PC-9 (cell line): Measurements from ENCODE around the gene EXOSC6. TPM values are rescaled to one million over a fixed set of nuclear protein-coding genes. Genes with fewer than 3 reads are reported as not detected.
"Not testable (repeated sequence)": the region's sequence is repeated elsewhere in the genome, so short reads cannot be mapped to it uniquely, and the experiment has no call there.

ENCODE experiments used
- BruUV-seq: library from RNA; stranded (reverse); fragments of 400-500 nt; replicated peaks from 2 replicates; lab custom pipeline; 2021; lab: Mats Ljungman, UMichigan
- CTCF ChIA-PET: fragments of 300-600 bp; sonication (Branson Sonifier 250); formaldehyde crosslinking; loops from one replicate; lab custom pipeline; 2022; ENCODE audit warnings: antibody characterized with exemption; lab: Charles Lee
- POLR2A ChIA-PET: fragments of 300-600 bp; sonication (Branson Sonifier 250); formaldehyde crosslinking; loops from one replicate; lab custom pipeline; 2022; ENCODE audit warnings: antibody characterized with exemption; ENCODE audit not compliant: unreplicated experiment; lab: Charles Lee
- DNase-seq, 2 experiments: peaks; one replicate each; pipeline versions ENCODE4 v3.0.0 to v3.0.0-alpha.2; 2015 to 2022; ENCODE audit warnings: mixed read lengths in 1 of 2
- H2AFZ ChIP-seq: fragments of 200-600 bp; sonication (generic); 2 replicates; pipeline ENCODE4 v1.8.1; 2017; ENCODE audit warnings: antibody characterized with exemption
- H3F3A ChIP-seq: fragments of 200-600 bp; sonication (generic); 2 replicates; pipeline ENCODE4 v1.8.1; 2017; ENCODE audit warnings: antibody characterized with exemption, mild to moderate bottlenecking, low read depth; ENCODE audit not compliant: insufficient read depth
- H3K27ac ChIP-seq: fragments of 200-600 bp; sonication (generic); 2 replicates; pipeline ENCODE4 v1.6.1; 2016; ENCODE audit warnings: mixed run types
- H3K27me3 ChIP-seq: fragments of 200-600 bp; sonication (generic); 2 replicates; pipeline ENCODE4 v1.6.1; 2016; ENCODE audit warnings: low read depth, mixed run types; ENCODE audit not compliant: insufficient read depth
- H3K36me3 ChIP-seq: fragments of 200-600 bp; sonication (generic); 2 replicates; pipeline ENCODE4 v1.6.1; 2016; ENCODE audit warnings: low read depth, mixed run types
- H3K4me1 ChIP-seq: fragments of 200-600 bp; sonication (generic); replicated peaks from 2 replicates; pipeline ENCODE4 v1.6.1; 2016; ENCODE audit warnings: mixed run types; ENCODE audit not compliant: insufficient read depth
- H3K4me2 ChIP-seq: fragments of 200-600 bp; sonication (generic); 2 replicates; pipeline ENCODE4 v1.6.1; 2017; ENCODE audit warnings: mixed run types
- H3K4me3 ChIP-seq: fragments of 200-600 bp; sonication (generic); 2 replicates; pipeline ENCODE4 v1.6.1; 2016; ENCODE audit warnings: mixed run types
- H3K79me2 ChIP-seq: fragments of 200-600 bp; sonication (generic); 2 replicates; pipeline ENCODE4 v1.6.1; 2017; ENCODE audit warnings: low read depth, mixed run types
- H3K9me2 ChIP-seq: fragments of 200-600 bp; sonication (generic); 2 replicates; pipeline ENCODE4 v1.8.1; 2017; ENCODE audit warnings: mild to moderate bottlenecking; ENCODE audit not compliant: insufficient read depth
- H3K9me3 ChIP-seq: fragments of 200-600 bp; sonication (generic); 2 replicates; pipeline ENCODE4 v1.8.1; 2016; ENCODE audit warnings: low read depth; ENCODE audit not compliant: insufficient read depth
- H4K20me1 ChIP-seq: fragments of 200-600 bp; sonication (generic); 2 replicates; pipeline ENCODE4 v1.8.1; 2017; ENCODE audit not compliant: insufficient read depth
- intact Hi-C: fragments of 100-400 bp; cut with micrococcal nuclease; formaldehyde crosslinking; loops from one replicate; pipeline ENCODE4 v1.10.0; 2022; ENCODE audit not compliant: unreplicated experiment
- total RNA-seq: library from RNA; stranded (reverse); gene quantifications from 2 replicates; pipeline ENCODE4 v1.2.3, GENCODE V29; 2021

The EXOSC6 gene
- total RNA-seq, 1 experiment from 2014 or later, result 16.5 TPM

DNA sequence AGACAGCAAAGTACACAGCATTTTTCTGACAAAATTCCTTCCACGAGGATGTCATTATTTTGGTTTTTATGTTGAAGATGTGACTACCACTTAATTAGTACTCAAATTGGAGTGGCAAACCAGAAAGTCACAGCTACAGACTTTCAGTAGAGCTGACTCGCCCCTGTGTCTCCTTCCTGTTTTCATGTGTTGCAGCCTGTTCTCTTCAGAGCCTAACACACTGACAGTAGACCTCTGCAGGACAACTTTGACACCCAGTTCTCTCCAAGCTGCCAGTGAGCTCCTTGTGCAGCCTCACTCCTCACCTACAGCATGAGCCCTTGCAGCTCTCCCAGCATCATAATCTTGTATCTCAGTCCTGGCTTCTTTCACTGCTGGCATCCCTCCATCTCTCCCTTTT lies 29.2 kb downstream of the EXOSC6 start:
- H3K36me3 ChIP-seq, H2AFZ ChIP-seq, H3K27ac ChIP-seq, H3F3A ChIP-seq, H3K4me1 ChIP-seq, H3K4me2 ChIP-seq, POLR2A ChIA-PET, H3K79me2 ChIP-seq, H3K9me3 ChIP-seq, CTCF ChIA-PET, H3K4me3 ChIP-seq, H3K9me2 ChIP-seq, DNase-seq, H4K20me1 ChIP-seq, BruUV-seq, intact Hi-C loops, H3K27me3 ChIP-seq: not testable (repeated sequence)

DNA sequence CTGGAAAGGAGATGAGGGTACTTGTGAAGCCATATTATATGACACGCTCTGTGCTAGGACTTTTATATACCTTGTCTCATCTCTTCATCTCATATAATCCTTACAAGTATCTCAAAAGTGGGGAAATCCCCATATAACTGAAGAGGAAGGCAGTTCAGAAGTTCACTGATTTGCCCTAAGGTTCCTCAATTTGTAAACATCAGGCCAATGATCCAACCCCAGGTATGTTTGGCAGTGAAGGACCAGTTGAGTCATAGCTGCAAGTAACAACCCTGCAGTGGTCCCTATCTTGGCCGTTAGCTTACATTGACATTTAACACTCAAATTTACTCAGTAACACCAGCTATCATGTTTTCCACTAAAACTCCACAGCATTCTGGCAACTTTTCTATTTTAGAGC lies 33.2 kb downstream of the EXOSC6 start:
- intact Hi-C loops, H3K9me3 ChIP-seq, BruUV-seq, H3K36me3 ChIP-seq, H3K4me2 ChIP-seq, H3K79me2 ChIP-seq, POLR2A ChIA-PET, H3K4me3 ChIP-seq, H3K4me1 ChIP-seq, H3K27ac ChIP-seq, H4K20me1 ChIP-seq, DNase-seq, H3F3A ChIP-seq, H3K9me2 ChIP-seq, H2AFZ ChIP-seq, H3K27me3 ChIP-seq: not testable (repeated sequence)
- CTCF ChIA-PET, result interaction anchor here (0.7 kb wide), 1 partner anchor 66 kb away, joined by 8 read pairs; no protein-coding TSS in a partner anchor

GRCh38 chr16:70206382-70206781 lies 45.4 kb downstream of the EXOSC6 start:
- H3K4me3 ChIP-seq, BruUV-seq, DNase-seq, H3K9me3 ChIP-seq, H2AFZ ChIP-seq, H3K4me1 ChIP-seq, POLR2A ChIA-PET, H3K36me3 ChIP-seq, H3K79me2 ChIP-seq, H3K27me3 ChIP-seq, intact Hi-C loops, H3K4me2 ChIP-seq, H4K20me1 ChIP-seq, CTCF ChIA-PET, H3K9me2 ChIP-seq, H3K27ac ChIP-seq, H3F3A ChIP-seq: not testable (repeated sequence)

DNA sequence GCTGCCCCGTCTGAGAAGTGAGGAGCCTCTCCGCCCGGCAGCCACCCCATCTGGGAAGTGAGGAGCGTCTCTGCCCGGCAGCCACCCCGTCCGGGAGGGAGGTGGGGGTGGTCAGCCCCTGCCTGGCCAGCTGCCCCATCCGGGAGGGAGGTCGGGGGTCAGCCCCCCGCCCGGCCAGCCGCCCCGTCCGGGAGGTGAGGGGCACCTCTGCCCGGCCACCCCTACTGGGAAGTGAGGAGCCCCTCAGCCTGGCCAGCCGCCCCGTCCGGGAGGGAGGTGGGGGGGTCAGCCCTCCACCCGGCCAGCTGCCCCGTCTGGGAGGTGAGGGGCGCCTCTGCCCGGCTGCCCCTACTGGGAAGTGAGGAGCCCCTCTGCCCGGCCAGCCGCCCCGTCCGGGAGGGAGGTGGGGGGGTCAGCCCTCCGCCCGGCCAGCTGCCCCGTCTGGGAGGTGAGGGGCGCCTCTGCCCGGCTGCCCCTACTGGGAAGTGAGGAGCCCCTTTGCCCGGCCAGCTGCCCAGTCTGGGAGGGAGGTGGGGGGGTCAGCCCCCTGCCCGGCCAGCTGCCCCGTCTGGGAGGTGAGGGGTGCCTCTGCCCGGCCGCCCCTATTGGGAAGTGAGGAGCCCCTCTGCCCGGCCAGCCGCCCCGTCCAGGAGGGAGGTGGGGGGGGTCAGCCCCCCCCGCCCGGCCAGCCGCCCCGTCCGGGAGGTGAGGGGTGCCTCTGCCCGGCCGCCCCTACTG lies 46.9 kb downstream of the EXOSC6 start:
- H3K4me1 ChIP-seq, CTCF ChIA-PET, BruUV-seq, H3K4me3 ChIP-seq, H3K4me2 ChIP-seq, POLR2A ChIA-PET, H3F3A ChIP-seq, H3K36me3 ChIP-seq, intact Hi-C loops, DNase-seq, H3K79me2 ChIP-seq, H3K27ac ChIP-seq, H3K27me3 ChIP-seq, H3K9me3 ChIP-seq, H2AFZ ChIP-seq, H4K20me1 ChIP-seq, H3K9me2 ChIP-seq: not testable (repeated sequence)

DNA sequence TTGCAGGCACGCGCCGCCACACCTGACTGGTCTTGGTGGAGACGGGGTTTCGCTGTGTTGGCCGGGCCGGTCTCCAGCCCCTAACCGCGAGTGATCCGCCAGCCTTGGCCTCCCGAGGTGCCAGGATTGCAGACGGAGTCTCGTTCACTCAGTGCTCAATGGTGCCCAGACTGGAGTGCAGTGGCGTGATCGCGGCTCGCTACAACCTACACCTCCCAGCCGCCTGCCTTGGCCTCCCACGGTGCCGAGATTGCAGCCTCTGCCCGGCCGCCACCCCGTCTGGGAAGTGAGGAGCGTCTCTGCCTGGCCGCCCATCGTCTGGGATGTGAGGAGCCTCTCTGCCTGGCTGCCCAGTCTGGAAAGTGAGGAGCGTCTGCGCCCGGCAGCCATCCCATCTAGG lies 47.7 kb downstream of the EXOSC6 start:
- H3K4me1 ChIP-seq, CTCF ChIA-PET, H4K20me1 ChIP-seq, BruUV-seq, POLR2A ChIA-PET, H3K9me3 ChIP-seq, H3K9me2 ChIP-seq, H3K36me3 ChIP-seq, H3K27me3 ChIP-seq, H3K79me2 ChIP-seq, H3K4me2 ChIP-seq, H3K27ac ChIP-seq, H2AFZ ChIP-seq, H3K4me3 ChIP-seq, intact Hi-C loops, H3F3A ChIP-seq, DNase-seq: not testable (repeated sequence)

DNA sequence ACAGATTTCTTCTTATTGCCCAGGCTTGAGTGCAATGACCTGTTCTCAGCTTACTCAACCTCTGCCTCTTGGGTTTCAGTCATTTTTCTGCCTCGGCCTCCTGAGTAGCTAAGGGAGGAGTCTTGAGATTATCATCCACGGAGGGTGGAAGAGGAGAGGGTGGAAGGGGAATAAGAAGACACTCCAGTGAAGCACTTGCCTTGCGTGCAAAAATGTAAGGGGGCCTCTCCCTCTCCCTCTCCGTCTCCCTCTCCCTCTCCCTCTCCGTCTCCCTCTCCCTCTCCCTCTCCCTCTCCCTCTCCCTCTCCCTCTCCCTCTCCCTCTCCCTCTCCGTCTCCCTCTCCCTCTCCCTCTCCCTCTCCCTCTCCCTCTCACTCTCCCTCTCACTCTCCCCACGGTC lies 48.2 kb downstream of the EXOSC6 start:
- H3K9me2 ChIP-seq, H3K4me1 ChIP-seq, H3K79me2 ChIP-seq, H3F3A ChIP-seq, BruUV-seq, POLR2A ChIA-PET, H3K36me3 ChIP-seq, H3K9me3 ChIP-seq, H2AFZ ChIP-seq, H3K27me3 ChIP-seq, H3K4me3 ChIP-seq, CTCF ChIA-PET, DNase-seq, intact Hi-C loops, H3K27ac ChIP-seq, H4K20me1 ChIP-seq, H3K4me2 ChIP-seq: not testable (repeated sequence)

DNA sequence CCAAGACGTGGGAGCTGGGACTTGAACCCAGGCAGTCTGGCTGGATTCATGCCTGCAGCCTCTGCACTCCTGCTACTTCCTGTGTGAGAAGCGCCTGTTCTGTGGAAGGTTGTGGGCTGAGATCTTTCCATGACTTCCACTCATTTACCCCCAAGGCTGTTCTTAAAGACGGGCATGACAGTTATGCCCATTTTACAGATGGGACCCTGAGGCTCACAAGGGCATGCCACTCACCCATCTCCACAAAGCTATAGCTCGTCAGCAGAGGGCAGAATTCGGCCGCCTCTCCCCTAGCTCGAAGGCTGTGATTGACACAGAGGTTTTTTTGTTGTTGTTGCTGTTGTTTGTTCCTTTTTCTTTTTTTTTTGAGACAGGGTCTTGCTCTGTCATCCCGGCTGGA lies 51.7 kb downstream of the EXOSC6 start:
- H3K79me2 ChIP-seq, H3K27me3 ChIP-seq, H3K9me2 ChIP-seq, H3K9me3 ChIP-seq, H3K27ac ChIP-seq, H2AFZ ChIP-seq, H4K20me1 ChIP-seq, H3K4me1 ChIP-seq, DNase-seq, POLR2A ChIA-PET, intact Hi-C loops, BruUV-seq, H3K4me2 ChIP-seq, H3K36me3 ChIP-seq, H3K4me3 ChIP-seq, CTCF ChIA-PET, H3F3A ChIP-seq: not testable (repeated sequence)
